Upper lobe of left lung (tissue), 4 donors: Measurements from ENCODE around the gene ATG7.

Experiments used
- CTCF ChIP-seq, 6 experiments: fragments of 450-650 bp in 4 of 6; fragments of 200-600 bp in 2 of 6; sonication (generic) in 2 of 6; IDR thresholded peaks; one replicate each; pipeline ENCODE4 v1.5.1; 2016 to 2019; ENCODE audit warnings: antibody characterized with exemption in 6 of 6
- EP300 ChIP-seq, 4 donors: sonication (generic); formaldehyde crosslinking; IDR thresholded peaks; one replicate each; pipeline ENCODE4 v1.5.1; 2017; ENCODE audit warnings: antibody characterized with exemption in 4 of 4, control low read depth in 2 of 4
- POLR2AphosphoS5 ChIP-seq, 2 donors: sonication (generic); formaldehyde crosslinking; IDR thresholded peaks; one replicate each; pipeline ENCODE4 v1.5.1; 2017; ENCODE audit warnings: antibody characterized with exemption in 2 of 2

GRCh38 chr3:11382146-11382745, 110.0 kb downstream of the ATG7 start:
- TF ChIP-seq POLR2AphosphoS5 (IDR thresholded peaks at IDR 0.05) (no peak), CTCF (IDR thresholded peaks at IDR 0.05) (no peak), EP300 (IDR thresholded peaks at IDR 0.05) (no peak)
